DND-41 (cell line): ENCODE results near the gene ACTR1A.

ENCODE experiments used
- CTCF ChIP-seq: IDR thresholded peaks from 2 replicates; pipeline ENCODE4 v1.5.1; 2012; ENCODE audit warnings: borderline replicate concordance, low read length, moderate library complexity, mild to moderate bottlenecking; ENCODE audit not compliant: poor library complexity, severe bottlenecking; ENCODE audit errors: extremely low read depth
- EZH2 ChIP-seq: IDR thresholded peaks from 3 replicates; pipeline ENCODE4 v1.6.1; 2012; ENCODE audit warnings: borderline replicate concordance, low read depth, mild to moderate bottlenecking, moderate library complexity, low read length, inconsistent platforms; ENCODE audit not compliant: severe bottlenecking

- TF ChIP-seq EZH2 (no peak), CTCF (no peak)
Observed at GRCh38 chr10:102438374-102438773, 64.1 kb downstream of the ACTR1A start.
